Measurements from ENCODE around the gene RTTN.
A peak's percentile ranks its signal among the peaks of the same experiment; 100 is the strongest.

DNA sequence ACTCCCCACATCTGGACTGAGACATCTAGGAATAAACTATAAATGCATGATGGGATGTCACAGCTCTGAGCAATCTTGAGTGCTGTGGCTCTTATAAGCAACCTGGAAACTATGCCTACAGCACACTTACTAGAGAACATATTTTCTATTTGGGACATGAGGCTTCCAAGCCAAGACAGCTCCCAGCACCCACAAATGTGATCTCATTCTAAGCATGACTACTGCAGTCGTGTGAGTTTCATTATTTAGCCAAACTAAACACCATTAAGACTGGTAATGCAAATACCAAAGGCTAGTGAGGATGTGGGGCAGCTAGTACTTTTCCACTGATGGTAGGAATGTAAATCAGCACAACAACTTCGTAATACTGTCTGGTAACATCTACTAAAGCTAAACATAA is 72.5 kb downstream of the RTTN start:
- TF ChIP-seq POLR2AphosphoS5 (IDR thresholded peaks at IDR 0.05; ENCODE audit: low read depth, low read length) = 0 out of 2 replicates have a peak, but pooled peaks have one; percentile 20
- TF ChIP-seq, protein P1, sequence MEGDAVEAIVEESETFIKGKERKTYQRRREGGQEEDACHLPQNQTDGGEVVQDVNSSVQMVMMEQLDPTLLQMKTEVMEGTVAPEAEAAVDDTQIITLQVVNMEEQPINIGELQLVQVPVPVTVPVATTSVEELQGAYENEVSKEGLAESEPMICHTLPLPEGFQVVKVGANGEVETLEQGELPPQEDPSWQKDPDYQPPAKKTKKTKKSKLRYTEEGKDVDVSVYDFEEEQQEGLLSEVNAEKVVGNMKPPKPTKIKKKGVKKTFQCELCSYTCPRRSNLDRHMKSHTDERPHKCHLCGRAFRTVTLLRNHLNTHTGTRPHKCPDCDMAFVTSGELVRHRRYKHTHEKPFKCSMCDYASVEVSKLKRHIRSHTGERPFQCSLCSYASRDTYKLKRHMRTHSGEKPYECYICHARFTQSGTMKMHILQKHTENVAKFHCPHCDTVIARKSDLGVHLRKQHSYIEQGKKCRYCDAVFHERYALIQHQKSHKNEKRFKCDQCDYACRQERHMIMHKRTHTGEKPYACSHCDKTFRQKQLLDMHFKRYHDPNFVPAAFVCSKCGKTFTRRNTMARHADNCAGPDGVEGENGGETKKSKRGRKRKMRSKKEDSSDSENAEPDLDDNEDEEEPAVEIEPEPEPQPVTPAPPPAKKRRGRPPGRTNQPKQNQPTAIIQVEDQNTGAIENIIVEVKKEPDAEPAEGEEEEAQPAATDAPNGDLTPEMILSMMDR (IDR thresholded peaks at IDR 0.05) = no peak
